NCI-H1105 (cell line): Measurements from ENCODE around the gene TMEM225B.
"Not testable (repeated sequence)": the region's sequence is repeated elsewhere in the genome, so short reads cannot be mapped to it uniquely, and the experiment has no call there.

Source experiments
- DNase-seq: peaks from one replicate; lab custom pipeline; 2025; lab: John Stamatoyannopoulos, UW

Gene TMEM225B

DNA sequence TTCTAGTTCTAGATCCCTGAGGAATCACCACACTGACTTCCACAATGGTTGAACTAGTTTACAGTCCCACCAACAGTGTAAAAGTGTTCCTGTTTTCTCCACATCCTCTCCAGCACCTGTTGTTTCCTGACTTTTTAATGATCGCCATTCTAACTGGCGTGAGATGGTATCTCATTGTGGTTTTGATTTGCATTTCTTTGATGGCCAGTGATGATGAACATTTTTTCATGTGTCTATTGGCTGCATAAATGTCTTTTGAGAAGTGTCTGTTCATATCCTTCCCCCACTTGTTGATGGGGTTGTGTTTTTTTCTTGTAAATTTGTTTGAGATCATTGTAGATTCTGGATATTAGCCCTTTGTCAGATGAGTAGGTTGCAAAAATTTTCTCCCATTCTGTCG, 56.6 kb downstream of the TMEM225B start:
- not testable (repeated sequence) for DNase-seq

DNA sequence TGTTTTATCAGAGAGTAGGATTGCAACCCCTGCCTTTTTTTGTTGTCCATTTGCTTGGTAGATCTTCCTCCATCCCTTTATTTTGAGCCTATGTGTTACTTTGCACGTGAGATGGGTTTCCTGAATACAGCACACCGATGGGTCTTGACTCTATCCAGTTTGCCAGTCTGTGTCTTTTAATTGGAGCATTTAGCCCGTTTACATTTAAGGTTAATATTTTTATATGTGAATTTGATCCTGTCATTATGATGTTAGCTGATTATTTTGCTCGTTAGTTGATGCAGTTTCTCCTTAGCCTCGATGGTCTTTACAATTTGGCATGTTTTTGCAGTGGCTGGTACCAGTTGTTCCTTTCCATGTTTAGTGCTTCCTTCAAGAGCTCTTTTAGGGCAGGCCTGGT, 59.8 kb downstream of the TMEM225B start:
- DNase-seq: not testable (repeated sequence)
